Right lobe of liver (tissue), 6 donors: ENCODE measurements around the gene EXOC4. TPM values are rescaled to one million over a fixed set of nuclear protein-coding genes. Genes with fewer than 3 reads are reported as not detected.

Source experiments
- ATAC-seq, 4 donors: fragments of 200-7000 bp; cut with Tn5 transposase; one replicate each; pipeline ENCODE4 v1.9.1; 2020; ENCODE audit warnings: mild to moderate bottlenecking in 4 of 4, moderate library complexity in 4 of 4
- DNase-seq, 3 donors: peaks; one replicate each; pipeline ENCODE4 v3.0.0-alpha.2; 2020
- H3K27ac ChIP-seq, 3 donors: fragments of 200-600 bp; one replicate each; pipeline ENCODE4 v1.8.0; 2022
- H3K27me3 ChIP-seq, 2 donors: fragments of 200-600 bp; one replicate each; pipeline ENCODE4 v1.8.0; 2022
- H3K36me3 ChIP-seq, 4 donors: fragments of 200-600 bp; sonication (generic) in 1 of 4; one replicate each; pipeline versions ENCODE4 v1.5.1 to v1.8.0; 2017 to 2022; ENCODE audit warnings: control low read depth in 1 of 4
- H3K4me1 ChIP-seq, 4 donors: fragments of 200-600 bp; sonication (generic) in 1 of 4; one replicate each; pipeline versions ENCODE4 v1.5.1 to v1.8.0; 2017 to 2022; ENCODE audit warnings: control low read depth in 1 of 4
- H3K4me3 ChIP-seq, 3 donors: fragments of 200-600 bp; one replicate each; pipeline ENCODE4 v1.8.0; 2022
- H3K9me3 ChIP-seq, 4 donors: fragments of 200-600 bp; sonication (generic) in 1 of 4; one replicate each; pipeline versions ENCODE4 v1.5.1 to v1.8.0; 2017 to 2022; ENCODE audit warnings: control low read depth in 1 of 4
- CTCF ChIP-seq, 4 donors: fragments of 200-600 bp in 3 of 4; fragments of 450-650 bp in 1 of 4; IDR thresholded peaks; one replicate each; pipeline versions ENCODE4 v1.5.1 to v1.8.0; 2016 to 2022; ENCODE audit warnings: antibody characterized with exemption in 4 of 4, mild to moderate bottlenecking in 2 of 4
- POLR2A ChIP-seq: fragments of 450-650 bp; IDR thresholded peaks from one replicate; pipeline ENCODE4 v1.6.1; 2017; ENCODE audit warnings: antibody characterized with exemption, mild to moderate bottlenecking
- WGBS: methylation state at CpG from one replicate; pipeline ENCODE4 v1.1.6; 2018; ENCODE audit warnings: low coverage, low lambda C conversion rate; ENCODE audit not compliant: insufficient coverage; ENCODE audit errors: missing lambda C conversion rate; 5-methylcytosine and 5-hydroxymethylcytosine counted together
- intact Hi-C, 2 donors: fragments of 100-400 bp; cut with DNase I; formaldehyde crosslinking; loops; one replicate each; pipeline versions ENCODE4 v1.11.2 to v1.14.1; 2022
- total RNA-seq, 6 experiments: library from RNA; depleted of rRNA in 2 of 6; stranded (reverse); fragments of >200 nt in 2 of 6; fragmentation: NEBNext Ultra II Directional in 3 of 6; extraction: Animal tissue kit (Norgen Biotek cat#: 25700) in 3 of 6; gene quantifications; one replicate each; pipeline versions ENCODE4 v1.1.0 to v1.2.4, GENCODE V29; 2016 to 2023
- donor health status: DM: no; HTN: yes; CAD: no.
- donor health status: DM: no; HTN: no; CAD: no.
- donor health status: DM: no; HTN: no; CAD: no.
- donor health status: DM: no; HTN: yes; CAD: no.
- donor health status: DM: no; HTN: yes; CAD: no.

Gene EXOC4
- total RNA-seq, 6 experiments from 2014 or later = 23.7 to 33.5 (median 30.0) TPM

GRCh38 chr7:133423618-133424017 lies 170.7 kb downstream of the EXOC4 start:
- Histone ChIP-seq H3K27ac (no peak overlapping the region), H3K4me1 (no peaks in the 10 kb centered on the region), H3K4me3 (no peak overlapping the region), H3K27me3 (no peaks in the 10 kb centered on the region), H3K36me3 (no peaks in the 10 kb centered on the region), H3K9me3 (no peaks in the 10 kb centered on the region)
- ATAC-seq = peak in 1 of 4 donors; percentile 29
- TF ChIP-seq POLR2A (no peak), CTCF (IDR thresholded peaks at IDR 0.05) (no peak)
- intact Hi-C loops = no loop called here
- DNase-seq = no peak
- 40% methylated on average over 2 of the region's 23 CpGs for WGBS

GRCh38 chr7:133428326-133428725 lies 175.4 kb downstream of the EXOC4 start:
- no peaks in the 10 kb centered on the region for H3K9me3 ChIP-seq
- H3K4me1 ChIP-seq = no peaks in the 10 kb centered on the region
- intact Hi-C loops = no loop called here
- 95% methylated on average over 2 of the region's 2 CpGs for WGBS
- no peak for TF ChIP-seq POLR2A
- no peak for TF ChIP-seq CTCF (IDR thresholded peaks at IDR 0.05)
- no peak for DNase-seq
- no peak overlapping the region for H3K27ac ChIP-seq
- no peak overlapping the region for H3K4me3 ChIP-seq
- no peak for ATAC-seq
- no peaks in the 10 kb centered on the region for H3K36me3 ChIP-seq
- no peaks in the 10 kb centered on the region for H3K27me3 ChIP-seq

GRCh38 chr7:133428876-133429275 lies 176.0 kb downstream of the EXOC4 start:
- no peak for TF ChIP-seq POLR2A
- TF ChIP-seq CTCF (IDR thresholded peaks at IDR 0.05) = no peak
- H3K4me3 ChIP-seq = no peak overlapping the region
- intact Hi-C loops = no loop called here
- no peak overlapping the region for H3K27ac ChIP-seq
- no peaks in the 10 kb centered on the region for H3K36me3 ChIP-seq
- ATAC-seq (no peak), DNase-seq (no peak)
- no peaks in the 10 kb centered on the region for H3K27me3 ChIP-seq
- H3K4me1 ChIP-seq = no peaks in the 10 kb centered on the region
- WGBS = 88% methylated on average over 3 of the region's 3 CpGs
- no peaks in the 10 kb centered on the region for H3K9me3 ChIP-seq

- 91% methylated on average over 3 of the region's 3 CpGs for WGBS
- Histone ChIP-seq H3K4me1 (no peaks in the 10 kb centered on the region), H3K4me3 (no peak overlapping the region), H3K27ac (no peak overlapping the region), H3K9me3 (no peaks in the 10 kb centered on the region), H3K36me3 (no peaks in the 10 kb centered on the region), H3K27me3 (no peaks in the 10 kb centered on the region)
- ATAC-seq = no peak
- intact Hi-C loops = no loop called here
- TF ChIP-seq POLR2A (no peak), CTCF (IDR thresholded peaks at IDR 0.05) (no peak)
- DNase-seq = no peak
Measured at GRCh38 chr7:133429371-133429770, 176.5 kb downstream of the EXOC4 start.

- Histone ChIP-seq H3K27ac (no peak overlapping the region), H3K36me3 (no peaks in the 10 kb centered on the region), H3K9me3 (no peaks in the 10 kb centered on the region), H3K4me1 (no peaks in the 10 kb centered on the region), H3K27me3 (no peaks in the 10 kb centered on the region), H3K4me3 (no peak overlapping the region)
- ATAC-seq (no peak), DNase-seq (no peak)
- intact Hi-C loops = no loop called here
- WGBS = 100% methylated on average over 1 of the region's 1 CpG
- TF ChIP-seq CTCF (IDR thresholded peaks at IDR 0.05) (no peak), POLR2A (no peak)
Measured at GRCh38 chr7:133431134-133431724, 178.4 kb downstream of the EXOC4 start.
